Measurements from ENCODE around the gene CSMD2. TPM values are rescaled to one million over a fixed set of nuclear protein-coding genes. Genes with fewer than 3 reads are reported as not detected.

Gene CSMD2
- total RNA-seq, 1 experiment from 2014 or later = not detected

DNA sequence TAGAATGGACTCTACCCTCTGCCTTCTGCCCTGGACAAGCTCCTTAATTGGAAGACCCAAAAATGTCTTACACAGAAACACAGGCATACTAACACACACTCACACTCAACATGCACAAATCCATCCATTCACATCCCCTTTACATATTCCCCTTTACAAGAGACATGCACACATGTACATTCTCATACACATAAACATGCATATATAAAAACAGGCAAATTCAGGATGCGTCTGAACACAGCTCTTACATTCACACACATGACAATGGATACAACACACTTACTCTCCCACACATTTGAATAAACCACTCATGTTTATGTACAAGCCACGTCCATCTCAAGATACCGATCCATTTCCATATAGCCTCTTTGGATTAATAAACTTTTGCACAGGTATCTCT lies 216.7 kb downstream of the CSMD2 start:
- no TSS peak for BruUV-seq (replicated peaks)
- DNase-seq = no peak
- Histone ChIP-seq H3K4me2 (no peak overlapping the region), H3K9me3 (ENCODE audit: insufficient read depth, low read depth) (no peaks in the 10 kb centered on the region), H3K79me2 (ENCODE audit: low read depth) (no peaks in the 10 kb centered on the region), H3K27me3 (ENCODE audit: insufficient read depth, low read depth) (peaks cover 6% of the 10 kb centered on the region; the same call in 1 of the 2 replicates), H2AFZ (no peak overlapping the region), H3F3A (ENCODE audit: insufficient read depth, low read depth) (no peaks in the 10 kb centered on the region), H3K27ac (no peak overlapping the region), H3K4me3 (no peak overlapping the region), H3K9me2 (ENCODE audit: insufficient read depth) (no peaks in the 10 kb centered on the region), H3K36me3 (ENCODE audit: low read depth) (no peaks in the 10 kb centered on the region), H3K4me1 (replicated peaks; ENCODE audit: insufficient read depth) (no peaks in the 10 kb centered on the region), H4K20me1 (ENCODE audit: insufficient read depth) (no peaks in the 10 kb centered on the region)
- TF ChIP-seq, protein P1, sequence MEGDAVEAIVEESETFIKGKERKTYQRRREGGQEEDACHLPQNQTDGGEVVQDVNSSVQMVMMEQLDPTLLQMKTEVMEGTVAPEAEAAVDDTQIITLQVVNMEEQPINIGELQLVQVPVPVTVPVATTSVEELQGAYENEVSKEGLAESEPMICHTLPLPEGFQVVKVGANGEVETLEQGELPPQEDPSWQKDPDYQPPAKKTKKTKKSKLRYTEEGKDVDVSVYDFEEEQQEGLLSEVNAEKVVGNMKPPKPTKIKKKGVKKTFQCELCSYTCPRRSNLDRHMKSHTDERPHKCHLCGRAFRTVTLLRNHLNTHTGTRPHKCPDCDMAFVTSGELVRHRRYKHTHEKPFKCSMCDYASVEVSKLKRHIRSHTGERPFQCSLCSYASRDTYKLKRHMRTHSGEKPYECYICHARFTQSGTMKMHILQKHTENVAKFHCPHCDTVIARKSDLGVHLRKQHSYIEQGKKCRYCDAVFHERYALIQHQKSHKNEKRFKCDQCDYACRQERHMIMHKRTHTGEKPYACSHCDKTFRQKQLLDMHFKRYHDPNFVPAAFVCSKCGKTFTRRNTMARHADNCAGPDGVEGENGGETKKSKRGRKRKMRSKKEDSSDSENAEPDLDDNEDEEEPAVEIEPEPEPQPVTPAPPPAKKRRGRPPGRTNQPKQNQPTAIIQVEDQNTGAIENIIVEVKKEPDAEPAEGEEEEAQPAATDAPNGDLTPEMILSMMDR (conservative IDR thresholded peaks at IDR 0.05) = no peak
- no peak for TF ChIP-seq EZH2 (IDR thresholded peaks at IDR 0.05; ENCODE audit: low read depth)
- ChIA-PET POLR2A (ENCODE audit: unreplicated experiment) (no interaction called here), CTCF (no interaction called here)
- intact Hi-C loops (cut with micrococcal nuclease; ENCODE audit: unreplicated experiment) = no loop called here

DNA sequence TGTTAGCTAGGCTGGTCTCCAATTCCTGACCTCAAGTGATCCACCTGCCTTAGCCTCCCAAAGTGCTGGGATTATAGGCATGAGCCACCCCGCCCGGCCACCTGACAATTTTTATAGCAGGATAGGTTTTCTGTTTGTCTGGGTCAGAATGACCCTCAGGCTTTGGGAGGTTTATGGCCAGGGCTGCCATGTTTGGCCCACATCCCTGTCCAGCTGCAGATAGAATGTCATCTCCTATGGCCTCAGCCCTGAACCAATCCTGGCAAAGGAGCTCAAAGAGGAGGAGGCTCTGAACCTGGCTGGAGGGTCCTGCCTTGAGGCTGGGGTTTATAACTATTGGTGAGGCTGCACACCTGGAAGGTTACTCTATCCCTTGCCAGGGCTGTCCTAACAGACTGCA lies 218.2 kb downstream of the CSMD2 start:
- H3K4me3 ChIP-seq = no peak overlapping the region
- H3K36me3 ChIP-seq (ENCODE audit: low read depth) = no peaks in the 10 kb centered on the region
- no peaks in the 10 kb centered on the region for H3K4me1 ChIP-seq (replicated peaks; ENCODE audit: insufficient read depth)
- BruUV-seq (replicated peaks) = no TSS peak
- H3K9me3 ChIP-seq (ENCODE audit: insufficient read depth, low read depth) = no peaks in the 10 kb centered on the region
- ChIA-PET CTCF (no interaction called here), POLR2A (ENCODE audit: unreplicated experiment) (no interaction called here)
- H3F3A ChIP-seq (ENCODE audit: insufficient read depth, low read depth) = no peaks in the 10 kb centered on the region
- H3K27me3 ChIP-seq (ENCODE audit: insufficient read depth, low read depth) = peaks cover 5% of the 10 kb centered on the region; the same call in 1 of the 2 replicates
- H3K9me2 ChIP-seq (ENCODE audit: insufficient read depth) = no peaks in the 10 kb centered on the region
- H3K79me2 ChIP-seq (ENCODE audit: low read depth) = no peaks in the 10 kb centered on the region
- H3K4me2 ChIP-seq = no peak overlapping the region
- no peaks in the 10 kb centered on the region for H4K20me1 ChIP-seq (ENCODE audit: insufficient read depth)
- TF ChIP-seq, protein P1 (conservative IDR thresholded peaks at IDR 0.05) = no peak
- no peak for TF ChIP-seq EZH2 (IDR thresholded peaks at IDR 0.05; ENCODE audit: low read depth)
- no peak for DNase-seq
- no peak overlapping the region for H3K27ac ChIP-seq
- intact Hi-C loops (cut with micrococcal nuclease; ENCODE audit: unreplicated experiment) = no loop called here
- no peak overlapping the region for H2AFZ ChIP-seq

DNA sequence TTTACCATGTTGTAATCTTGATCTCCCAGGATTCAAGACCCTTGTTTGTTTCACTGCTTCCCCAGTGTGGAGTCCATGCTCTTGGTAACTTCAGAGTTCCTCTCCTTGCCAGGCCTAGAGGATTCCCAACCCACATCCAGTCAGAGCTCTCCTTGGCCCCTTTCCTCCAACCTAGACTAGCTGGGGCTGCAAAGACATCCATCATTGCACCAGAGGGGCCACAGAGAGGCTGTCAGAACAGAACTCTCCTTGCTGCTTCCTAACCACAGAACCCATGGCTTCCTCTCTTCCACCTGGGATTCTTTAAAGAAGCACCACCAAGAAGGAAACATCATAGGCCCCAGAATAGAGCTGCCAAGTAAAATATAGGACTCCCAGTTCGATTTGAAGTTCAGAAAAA lies 220.2 kb downstream of the CSMD2 start:
- CTCF ChIA-PET = no interaction called here

More for the DNA sequence above, 220.2 kb downstream of the CSMD2 start:
- BruUV-seq (replicated peaks) = no TSS peak
- TF ChIP-seq, protein P1 (conservative IDR thresholded peaks at IDR 0.05) = no peak
- TF ChIP-seq EZH2 (IDR thresholded peaks at IDR 0.05; ENCODE audit: low read depth) = no peak
- no peak overlapping the region for H3K4me3 ChIP-seq
- H3K79me2 ChIP-seq (ENCODE audit: low read depth) = no peaks in the 10 kb centered on the region
- intact Hi-C loops (cut with micrococcal nuclease; ENCODE audit: unreplicated experiment) = no loop called here
- no peak overlapping the region for H3K4me2 ChIP-seq
- no peak overlapping the region for H3K27ac ChIP-seq
- H3K27me3 ChIP-seq (ENCODE audit: insufficient read depth, low read depth) = no peaks in the 10 kb centered on the region
- no peaks in the 10 kb centered on the region for H4K20me1 ChIP-seq (ENCODE audit: insufficient read depth)
- POLR2A ChIA-PET (ENCODE audit: unreplicated experiment) = no interaction called here
- no peaks in the 10 kb centered on the region for H3K9me3 ChIP-seq (ENCODE audit: insufficient read depth, low read depth)
- no peaks in the 10 kb centered on the region for H3K9me2 ChIP-seq (ENCODE audit: insufficient read depth)
- DNase-seq = no peak
- H3F3A ChIP-seq (ENCODE audit: insufficient read depth, low read depth) = no peaks in the 10 kb centered on the region
- no peaks in the 10 kb centered on the region for H3K4me1 ChIP-seq (replicated peaks; ENCODE audit: insufficient read depth)
- no peaks in the 10 kb centered on the region for H3K36me3 ChIP-seq (ENCODE audit: low read depth)
- H2AFZ ChIP-seq = no peak overlapping the region

Measured in PC-9 (cell line).